ENCODE results near the gene PACSIN2.
A peak's percentile ranks its signal among the peaks of the same experiment; 100 is the strongest.
"Not testable (repeated sequence)": the region's sequence is repeated elsewhere in the genome, so short reads cannot be mapped to it uniquely, and the experiment has no call there.

The PACSIN2 gene

GRCh38 chr22:43035250-43035649 is 20.3 kb upstream of the PACSIN2 start:
- H3K27me3 Mint-ChIP-seq (ENCODE audit: low read depth, poor library complexity) = peaks cover 7% of the 10 kb centered on the region
- no peak overlapping the region for H3K4me3 Mint-ChIP-seq
- peaks cover 35% of the 10 kb centered on the region for H3K4me1 Mint-ChIP-seq
- no peak for DNase-seq
- H3K27ac Mint-ChIP-seq = peak overlapping the region; percentile 69
- no peak for TF ChIP-seq CTCF (IDR thresholded peaks at IDR 0.05)
- H3K36me3 Mint-ChIP-seq (ENCODE audit: low read depth) = peaks cover 6% of the 10 kb centered on the region
- H3K9me3 Mint-ChIP-seq = no peaks in the 10 kb centered on the region

DNA sequence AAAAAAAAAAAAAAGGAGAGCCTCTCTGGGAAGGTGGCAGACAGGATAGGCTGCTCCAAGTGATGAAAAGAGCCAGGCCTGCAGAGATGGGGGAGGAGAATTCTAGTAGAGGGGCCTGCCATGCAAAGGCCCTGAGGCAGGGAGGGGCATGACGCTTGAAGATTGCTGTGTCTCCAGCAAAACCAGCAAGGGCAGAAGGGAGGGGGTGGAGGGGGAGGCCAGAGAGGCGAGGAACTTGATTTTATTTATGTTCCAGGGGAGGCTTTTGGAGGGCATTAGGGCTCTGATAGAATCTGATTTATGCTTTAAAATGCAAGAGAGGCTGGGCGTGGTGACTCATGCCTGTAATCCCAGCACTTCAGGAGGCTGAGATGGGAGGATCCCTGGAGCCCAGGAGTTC is 16.7 kb upstream of the PACSIN2 start:
- TF ChIP-seq CTCF (IDR thresholded peaks at IDR 0.05) = no peak
- Mint-ChIP-seq H3K4me3 (no peak overlapping the region), H3K27me3 (ENCODE audit: low read depth, poor library complexity) (peaks cover 4% of the 10 kb centered on the region), H3K36me3 (ENCODE audit: low read depth) (no peaks in the 10 kb centered on the region), H3K4me1 (peaks cover 22% of the 10 kb centered on the region), H3K27ac (no peak overlapping the region), H3K9me3 (no peaks in the 10 kb centered on the region)
- no peak for DNase-seq

DNA sequence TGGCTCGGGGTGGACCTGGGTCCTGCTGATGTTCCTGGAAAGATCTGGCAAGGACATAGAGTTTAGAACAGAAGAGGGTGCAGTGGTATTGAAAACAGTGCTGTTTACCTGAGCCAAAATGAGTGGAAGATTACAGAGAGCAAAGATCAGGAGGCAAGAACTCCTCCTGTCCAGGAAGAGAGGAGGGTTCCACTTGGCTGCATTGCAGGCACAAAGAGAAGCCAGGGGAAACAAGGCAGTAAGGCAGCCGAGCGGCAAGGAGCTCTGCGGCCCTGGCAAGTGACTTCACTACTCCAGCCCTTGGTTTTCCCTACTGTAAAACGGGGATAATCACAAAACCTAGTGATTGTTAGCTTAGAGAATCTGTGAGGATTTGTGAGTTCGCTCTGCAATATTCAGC is 3.7 kb upstream of the PACSIN2 start:
- Mint-ChIP-seq H3K36me3 (ENCODE audit: low read depth) (peaks cover 6% of the 10 kb centered on the region), H3K4me3 (no peak overlapping the region), H3K4me1 (peaks cover 38% of the 10 kb centered on the region), H3K27ac (peak overlapping the region; percentile 9), H3K9me3 (no peaks in the 10 kb centered on the region), H3K27me3 (ENCODE audit: low read depth, poor library complexity) (peaks cover 22% of the 10 kb centered on the region)
- TF ChIP-seq CTCF (IDR thresholded peaks at IDR 0.05) = no peak
- no peak for DNase-seq

DNA sequence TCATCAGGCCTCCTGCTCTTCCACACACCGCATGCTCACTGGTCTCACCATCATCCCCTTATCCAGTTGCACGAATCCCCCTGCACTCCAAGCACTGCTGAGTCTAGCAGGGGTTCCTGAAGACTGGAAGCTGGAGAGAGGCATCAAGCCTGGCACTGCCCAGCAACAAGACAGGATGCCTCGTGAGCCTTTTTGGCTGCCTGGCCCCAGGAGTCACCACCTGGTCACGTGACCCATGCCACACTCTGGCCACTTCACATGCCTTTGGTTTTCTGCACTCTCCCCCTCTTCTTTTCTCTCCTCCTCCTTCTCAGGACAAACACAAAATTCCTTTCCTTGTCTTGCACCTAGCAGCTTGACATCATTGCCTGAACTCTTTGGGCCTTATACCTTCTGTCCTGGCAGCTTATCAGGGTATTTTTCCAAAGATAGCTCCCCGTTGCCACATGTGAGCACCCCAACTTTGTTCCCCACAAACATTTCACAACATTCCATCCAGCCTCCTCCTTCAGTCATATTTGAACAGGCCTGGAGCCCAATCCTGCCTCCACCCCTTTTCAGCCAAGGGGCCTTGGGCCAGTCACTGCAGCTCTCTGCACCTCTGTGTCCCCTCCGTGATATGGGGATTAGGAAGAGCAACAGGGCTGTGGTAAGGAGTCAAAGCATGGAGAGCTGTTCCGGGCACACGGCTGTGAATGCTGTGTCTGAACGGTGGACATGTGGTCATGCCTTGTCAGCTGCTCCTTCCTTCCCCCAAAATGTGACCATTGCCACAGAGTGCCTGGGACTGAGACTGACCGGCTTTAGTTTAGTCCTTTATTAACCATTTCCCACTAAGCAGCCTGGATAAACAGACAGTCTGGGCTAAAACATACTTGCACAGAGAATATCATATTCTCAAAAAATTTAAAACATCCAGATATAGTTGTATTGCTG is 2.8 kb upstream of the PACSIN2 start:
- peaks cover 40% of the 10 kb centered on the region for H3K4me1 Mint-ChIP-seq
- H3K27me3 Mint-ChIP-seq (ENCODE audit: low read depth, poor library complexity) = peaks cover 20% of the 10 kb centered on the region
- TF ChIP-seq CTCF (IDR thresholded peaks at IDR 0.05) = no peak
- DNase-seq = no peak
- H3K4me3 Mint-ChIP-seq = peak overlapping the region; percentile 56
- no peak overlapping the region for H3K27ac Mint-ChIP-seq
- no peaks in the 10 kb centered on the region for H3K9me3 Mint-ChIP-seq
- peaks cover 6% of the 10 kb centered on the region for H3K36me3 Mint-ChIP-seq (ENCODE audit: low read depth)

- Mint-ChIP-seq H3K27me3 (ENCODE audit: low read depth, poor library complexity) (peaks cover 19% of the 10 kb centered on the region), H3K4me1 (peaks cover 42% of the 10 kb centered on the region)
- not testable (repeated sequence) for H3K36me3 Mint-ChIP-seq (ENCODE audit: low read depth); H3K4me3 Mint-ChIP-seq; DNase-seq; H3K27ac Mint-ChIP-seq; H3K9me3 Mint-ChIP-seq
These were observed 1.2 kb upstream of the PACSIN2 start for GRCh38 chr22:43016150-43016549.

GRCh38 chr22:43015677-43016042 is 711 bp upstream of the PACSIN2 start:
- Mint-ChIP-seq H3K4me3 (peak overlapping the region; percentile 98), H3K27ac (no peak overlapping the region), H3K9me3 (no peaks in the 10 kb centered on the region), H3K4me1 (peaks cover 44% of the 10 kb centered on the region), H3K27me3 (ENCODE audit: low read depth, poor library complexity) (peaks cover 19% of the 10 kb centered on the region), H3K36me3 (ENCODE audit: low read depth) (peaks cover 6% of the 10 kb centered on the region)
- no peak for DNase-seq
- no peak for TF ChIP-seq CTCF (IDR thresholded peaks at IDR 0.05)

All from nephron progenitor cell (in vitro differentiated cells).